K562 (cell line): ENCODE data around the gene MAGOHB. TPM values are rescaled to one million over a fixed set of nuclear protein-coding genes. Genes with fewer than 3 reads are reported as not detected.

ENCODE experiments used
- ATAC-seq: fragments of 200-7000 bp; cut with Tn5 transposase; 3 replicates; pipeline ENCODE4 v1.9.1; 2020; ENCODE audit warnings: moderate library complexity
- BruUV-seq: library from RNA; stranded (reverse); fragments of 400-500 nt; replicated peaks from 2 replicates; lab custom pipeline; 2021; lab: Mats Ljungman, UMichigan
- CTCF ChIA-PET: fragments of 300-600 bp; formaldehyde crosslinking; extraction: SDS; loops from one replicate; lab custom pipeline; 2021; ENCODE audit warnings: low intra/inter-chr PET ratio; lab: Yijun Ruan, JAX
- POLR2A ChIA-PET: fragments of 300-600, 350-650 bp; sonication (Branson Sonifier 250); formaldehyde crosslinking; extraction: SDS; loops from one replicate; lab custom pipeline; 2021; ENCODE audit warnings: antibody characterized with exemption, inconsistent platforms; lab: Yijun Ruan, JAX
- DNase-seq, 4 experiments: peaks; one replicate each; pipeline versions ENCODE4 v3.0.0 to v3.0.0-alpha.2; 2011 to 2018; ENCODE audit warnings: low spot score in 3 of 4, mixed read lengths in 3 of 4; ENCODE audit errors: extremely low read depth in 1 of 4
- FAIRE-seq: peaks from 2 replicates; lab custom pipeline; 2011; peaks lifted over from hg19 to GRCh38; lab: Jason Lieb, UNC
- H2AFZ ChIP-seq: 2 replicates; pipeline ENCODE4 v1.6.0; 2011; ENCODE audit warnings: low read depth, low read length, control low read depth, inconsistent platforms
- H3K27ac ChIP-seq: fragments of 200-600 bp; 3 replicates; pipeline ENCODE4 v1.8.0; 2011; ENCODE audit warnings: low read depth, mild to moderate bottlenecking, control low read depth, inconsistent platforms, low read length, moderate library complexity, mixed read lengths; ENCODE audit errors: extremely low read depth
- H3K27me3 ChIP-seq, 2 experiments: fragments of 300-600 bp in 1 of 2; 2 replicates in 1 of 2; 3 replicates in 1 of 2; pipeline versions ENCODE4 v1.6.0 to v1.8.0; 2011; ENCODE audit warnings: inconsistent platforms in 2 of 2, low read length in 2 of 2, mild to moderate bottlenecking in 1 of 2, mixed read lengths in 1 of 2, moderate library complexity in 1 of 2; ENCODE audit not compliant: control insufficient read depth in 2 of 2, insufficient read depth in 2 of 2
- H3K36me3 ChIP-seq: fragments of 300-600 bp; 3 replicates; pipeline ENCODE4 v1.8.0; 2011; ENCODE audit warnings: mild to moderate bottlenecking, low read length, inconsistent platforms; ENCODE audit not compliant: control insufficient read depth, insufficient read depth
- H3K4me1 ChIP-seq, 2 experiments: fragments of 200-600 bp in 1 of 2; replicated peaks in 1 of 2; 2 replicates in 1 of 2; 3 replicates in 1 of 2; pipeline versions ENCODE4 v1.5.1 to v1.8.0; 2011; ENCODE audit warnings: inconsistent platforms in 2 of 2, low read length in 2 of 2, mild to moderate bottlenecking in 1 of 2, mixed read lengths in 1 of 2, moderate library complexity in 1 of 2; ENCODE audit not compliant: control insufficient read depth in 2 of 2, insufficient read depth in 2 of 2
- H3K4me2 ChIP-seq: 2 replicates; pipeline ENCODE4 v1.6.1; 2011; ENCODE audit warnings: low read length, control low read depth, inconsistent platforms, mixed read lengths; ENCODE audit not compliant: insufficient read depth
- H3K4me3 ChIP-seq: fragments of 200-600 bp; sonication (generic), shearing (Covaris generic); 2 replicates; pipeline ENCODE4 v1.5.1; 2016; ENCODE audit warnings: control low read depth, inconsistent platforms
- H3K79me2 ChIP-seq: fragments of 200-600 bp; 3 replicates; pipeline ENCODE4 v1.8.0; 2011; ENCODE audit warnings: low read length, inconsistent platforms; ENCODE audit not compliant: control insufficient read depth, insufficient read depth
- H3K9ac ChIP-seq, 2 experiments: 2 replicates each; pipeline versions ENCODE4 v1.6.0 to v1.6.1; 2011; ENCODE audit warnings: low read depth in 2 of 2, low read length in 2 of 2, control low read depth in 1 of 2, inconsistent platforms in 1 of 2, mild to moderate bottlenecking in 1 of 2, mixed read lengths in 1 of 2; ENCODE audit not compliant: insufficient read depth in 1 of 2
- H3K9me1 ChIP-seq: one replicate; pipeline ENCODE4 v1.6.0; 2011; ENCODE audit warnings: inconsistent platforms, mild to moderate bottlenecking, low read length, moderate library complexity; ENCODE audit not compliant: control insufficient read depth, insufficient read depth
- H3K9me3 ChIP-seq: replicated peaks from 2 replicates; pipeline ENCODE4 v1.5.1; 2011; ENCODE audit warnings: low read depth, low read length, inconsistent platforms; ENCODE audit not compliant: control insufficient read depth, insufficient read depth
- H4K20me1 ChIP-seq: replicated peaks from 2 replicates; pipeline ENCODE4 v1.6.1; 2011; ENCODE audit warnings: low read length, inconsistent platforms, mixed read lengths; ENCODE audit not compliant: control insufficient read depth, insufficient read depth
- HMBOX1 ChIP-seq: sonication (generic); IDR thresholded peaks from 2 replicates; pipeline ENCODE4 v1.6.1; 2016
- MIER1 ChIP-seq: fragments of 450-650 bp; IDR thresholded peaks from 2 replicates; pipeline ENCODE4 v1.6.1; 2016; ENCODE audit warnings: antibody characterized with exemption, mild to moderate bottlenecking, low read depth
- NFE2L1 ChIP-seq: fragments of 450-650 bp; IDR thresholded peaks from 2 replicates; pipeline ENCODE4 v1.6.1; 2016; ENCODE audit warnings: missing genetic modification characterization, low read depth, mild to moderate bottlenecking, missing compliant biosample characterization, moderate library complexity, borderline replicate concordance
- TAF15 ChIP-seq: fragments of 200-400 bp; formaldehyde crosslinking; IDR thresholded peaks from 2 replicates; pipeline ENCODE4 v1.6.1; 2017; ENCODE audit warnings: mild to moderate bottlenecking, low read depth, low read length, moderate library complexity
- ZNF217 ChIP-seq: sonication (generic); formaldehyde crosslinking; IDR thresholded peaks from 2 replicates; pipeline ENCODE4 v1.8.0; 2022; ENCODE audit warnings: mild to moderate bottlenecking, missing genetic modification reagents
- ZNF318 ChIP-seq, 2 experiments: fragments of 450-650 bp; IDR thresholded peaks; 2 replicates each; pipeline ENCODE4 v1.6.1; 2016; ENCODE audit warnings: mild to moderate bottlenecking in 2 of 2, borderline replicate concordance in 1 of 2, low read depth in 1 of 2, moderate library complexity in 1 of 2
- ZNF436 ChIP-seq: fragments of 250-450, 450-650 bp; sonication (Bioruptor Pico); formaldehyde crosslinking; IDR thresholded peaks from 2 replicates; pipeline ENCODE4 v1.7.0; 2020; ENCODE audit warnings: mild to moderate bottlenecking
- ZNF655 ChIP-seq: fragments of 250-450 bp; sonication (Bioruptor Pico); IDR thresholded peaks from 2 replicates; pipeline ENCODE4 v1.5.0; 2021
- ZNF764 ChIP-seq: fragments of 250-450 bp; sonication (Bioruptor Pico); IDR thresholded peaks from 2 replicates; pipeline ENCODE4 v1.4.0; 2020; ENCODE audit warnings: low read depth, mild to moderate bottlenecking, moderate library complexity
- WGBS: fragments of 100-300 bp; shearing (Covaris generic); methylation state at CpG from one replicate; pipeline ENCODE4 v1.1.6; 2016; ENCODE audit warnings: low coverage, mixed read lengths; ENCODE audit not compliant: insufficient coverage; ENCODE audit errors: missing lambda C conversion rate; 5-methylcytosine and 5-hydroxymethylcytosine counted together
- in situ Hi-C: fragments of 300-500 bp; cut with MboI; formaldehyde crosslinking; loops from 4 replicates; pipeline ENCODE4 v1.15.0; 2018; ENCODE audit warnings: inconsistent platforms, mixed read lengths
- intact Hi-C: fragments of 100-400 bp; cut with micrococcal nuclease; formaldehyde crosslinking; loops from 2 replicates; pipeline ENCODE4 v1.14.2; 2022
- polyA plus RNA-seq, 8 experiments: library from polyadenylated mRNA; depleted of rRNA in 4 of 8; stranded (reverse) in 5 of 8; unstranded in 3 of 8; fragments of >200 nt; fragmentation: Nextera tagmentation in 2 of 8; fragmentation: Illumina TruSeq in 1 of 8; extraction: Ambion mirVana in 2 of 8; extraction: Trizol in 1 of 8; gene quantifications; 2 replicates each; pipeline versions ENCODE4 v1.2.1 to v1.2.3, GENCODE V29; 2011 to 2014; ENCODE audit warnings: inconsistent platforms in 1 of 8, missing spikeins in 1 of 8
- total RNA-seq, 7 experiments: library from RNA; depleted of rRNA in 6 of 7; stranded (reverse); fragments of >200 nt in 6 of 7; fragmentation: Illumina TruSeq in 2 of 7; extraction: Trizol in 2 of 7; gene quantifications; 2 replicates each; pipeline versions ENCODE4 v1.2.1 to v1.2.3, GENCODE V29; 2011 to 2021; ENCODE audit warnings: low replicate concordance in 1 of 7
- TF ChIP-seq, protein P1 (sequence below): IDR thresholded peaks from 2 replicates; pipeline ENCODE4 v1.6.1; 2016; ENCODE audit warnings: missing genetic modification characterization, missing compliant biosample characterization

The MAGOHB gene
- total and polyA plus RNA-seq, 9 of the 15 experiments (the other 6 are each of a cell fraction or from before 2014, with no cell fraction given) = 34.5 to 177 (median 85.4) TPM

- POLR2A ChIA-PET = no interaction called here
- in situ Hi-C loops (no loop called here), intact Hi-C loops (no loop called here)
- BruUV-seq = no TSS peak
- no peaks in the 10 kb centered on the region for H3K9me1 ChIP-seq
- H3K9me3 ChIP-seq = no peaks in the 10 kb centered on the region
- H2AFZ ChIP-seq = no peak overlapping the region
- no peak for FAIRE-seq
- H3K4me2 ChIP-seq = no peak overlapping the region
- H3K27ac ChIP-seq = no peak overlapping the region
- DNase-seq = no peak
- no peak overlapping the region for H3K9ac ChIP-seq
- peaks cover 19% of the 10 kb centered on the region; the same call in 2 of the 3 replicates for H3K36me3 ChIP-seq
- CTCF ChIA-PET = no interaction called here
- H3K4me1 ChIP-seq = no peaks in the 10 kb centered on the region; a peak in 2 of 5 replicates
- H3K4me3 ChIP-seq = no peak overlapping the region
- H3K79me2 ChIP-seq = no peaks in the 10 kb centered on the region
- no peak for ATAC-seq
- no peaks in the 10 kb centered on the region for H4K20me1 ChIP-seq
- H3K27me3 ChIP-seq = no peaks in the 10 kb centered on the region
- 83% methylated on average over 2 of the region's 2 CpGs for WGBS
- TF ChIP-seq HMBOX1 = no peak
- TF ChIP-seq ZNF655 = no peak
- TF ChIP-seq ZNF764 (CRISPR knock-in tag) = no peak
- TF ChIP-seq MIER1 = no peak
- TF ChIP-seq NFE2L1 (tag) = no peak
- no peak for TF ChIP-seq ZNF436 (CRISPR knock-in tag)
- no peak for TF ChIP-seq ZNF217 (CRISPR knock-in tag)
- TF ChIP-seq ZNF318 (IDR thresholded peaks at IDR 0.05; ENCODE audit: borderline replicate concordance in 1 of 2, low read depth in 1 of 2) = no peak
- TF ChIP-seq, protein P1, sequence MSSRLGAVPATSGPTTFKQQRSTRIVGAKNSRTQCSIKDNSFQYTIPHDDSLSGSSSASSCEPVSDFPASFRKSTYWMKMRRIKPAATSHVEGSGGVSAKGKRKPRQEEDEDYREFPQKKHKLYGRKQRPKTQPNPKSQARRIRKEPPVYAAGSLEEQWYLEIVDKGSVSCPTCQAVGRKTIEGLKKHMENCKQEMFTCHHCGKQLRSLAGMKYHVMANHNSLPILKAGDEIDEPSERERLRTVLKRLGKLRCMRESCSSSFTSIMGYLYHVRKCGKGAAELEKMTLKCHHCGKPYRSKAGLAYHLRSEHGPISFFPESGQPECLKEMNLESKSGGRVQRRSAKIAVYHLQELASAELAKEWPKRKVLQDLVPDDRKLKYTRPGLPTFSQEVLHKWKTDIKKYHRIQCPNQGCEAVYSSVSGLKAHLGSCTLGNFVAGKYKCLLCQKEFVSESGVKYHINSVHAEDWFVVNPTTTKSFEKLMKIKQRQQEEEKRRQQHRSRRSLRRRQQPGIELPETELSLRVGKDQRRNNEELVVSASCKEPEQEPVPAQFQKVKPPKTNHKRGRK (tag) = no peak
- no peak for TF ChIP-seq TAF15
Measured at GRCh38 chr12:10601860-10602259, 11.5 kb downstream of the MAGOHB start.
